Thoracic aorta (tissue), 2 donors: ENCODE data around the gene ORMDL2. TPM values are rescaled to one million over a fixed set of nuclear protein-coding genes. Genes with fewer than 3 reads are reported as not detected.
A peak's percentile ranks its signal among the peaks of the same experiment; 100 is the strongest.

ENCODE experiments used
- ATAC-seq: fragments of 150-250 bp; one replicate; pipeline ENCODE4 v1.8.0; 2017; ENCODE audit warnings: low read depth; ENCODE audit not compliant: insufficient number of reproducible peaks, low FRiP score
- DNase-seq: peaks from one replicate; pipeline ENCODE4 v3.0.0-alpha.2; 2020; ENCODE audit warnings: low spot score
- H3K27ac ChIP-seq, 2 donors: fragments of 200-600 bp; sonication (generic); 1 replicate in 1 of 2; 2 replicates in 1 of 2; pipeline ENCODE4 v1.5.1; 2016; ENCODE audit warnings: mild to moderate bottlenecking in 2 of 2, moderate library complexity in 2 of 2
- H3K27me3 ChIP-seq: fragments of 200-600 bp; sonication (generic); replicated peaks from 2 replicates; pipeline ENCODE4 v1.6.0; 2016; ENCODE audit warnings: mild to moderate bottlenecking; ENCODE audit not compliant: insufficient read depth
- H3K36me3 ChIP-seq: fragments of 200-600 bp; sonication (generic); one replicate; pipeline ENCODE4 v1.5.1; 2016
- H3K4me1 ChIP-seq, 2 donors: fragments of 200-600 bp; sonication (generic); 1 replicate in 1 of 2; 2 replicates in 1 of 2; pipeline versions ENCODE4 v1.5.1 to v1.6.0; 2016; ENCODE audit warnings: low read depth in 2 of 2, mild to moderate bottlenecking in 1 of 2; ENCODE audit not compliant: control insufficient read depth in 1 of 2
- H3K4me3 ChIP-seq: fragments of 200-600 bp; sonication (generic); 2 replicates; pipeline ENCODE4 v1.5.1; 2016; ENCODE audit warnings: mild to moderate bottlenecking
- H3K9me3 ChIP-seq: fragments of 200-600 bp; sonication (generic); 2 replicates; pipeline ENCODE4 v1.5.1; 2016
- CTCF ChIP-seq: fragments of 200-600 bp; sonication (generic); IDR thresholded peaks from one replicate; pipeline ENCODE4 v1.5.1; 2019; ENCODE audit warnings: antibody characterized with exemption
- total RNA-seq, 2 donors: library from RNA; depleted of rRNA; stranded (reverse); fragments of >200 nt; gene quantifications; one replicate each; pipeline versions ENCODE4 v1.1.0 to v1.2.3, GENCODE V29; 2016

ORMDL2 gene
- total RNA-seq, 2 donors from 2014 or later, result 13.8 to 16.2 TPM

GRCh38 chr12:55823419-55823818 is 5.6 kb downstream of the ORMDL2 start:
- Histone ChIP-seq H3K27ac (no peak overlapping the region), H3K27me3 (no peaks in the 10 kb centered on the region), H3K9me3 (no peaks in the 10 kb centered on the region), H3K4me3 (no peak overlapping the region), H3K36me3 (peaks cover 22% of the 10 kb centered on the region), H3K4me1 (peaks cover 17 to 44% of the 10 kb centered on the region in 2 donors)
- TF ChIP-seq CTCF, result no peak
- DNase-seq (no peak), ATAC-seq (no peak)

- no peaks in the 10 kb centered on the region for H3K9me3 ChIP-seq
- peaks cover 19% of the 10 kb centered on the region for H3K36me3 ChIP-seq
- ATAC-seq (no peak), DNase-seq (no peak)
- TF ChIP-seq CTCF, result no peak
- no peaks in the 10 kb centered on the region for H3K27me3 ChIP-seq
- H3K4me1 ChIP-seq, result peaks cover 15 to 42% of the 10 kb centered on the region in 2 donors
- no peak overlapping the region for H3K27ac ChIP-seq
- H3K4me3 ChIP-seq, result no peak overlapping the region
Observed at GRCh38 chr12:55824726-55825125, 6.9 kb downstream of the ORMDL2 start.

- Histone ChIP-seq H3K27me3 (no peaks in the 10 kb centered on the region), H3K27ac (no peak overlapping the region), H3K4me1 (peaks cover 25 to 66% of the 10 kb centered on the region in 2 donors), H3K9me3 (no peaks in the 10 kb centered on the region), H3K36me3 (peaks cover 3% of the 10 kb centered on the region), H3K4me3 (no peak overlapping the region)
- no peak for ATAC-seq
- no peak for DNase-seq
- no peak for TF ChIP-seq CTCF
Observed at GRCh38 chr12:55827806-55828205, 10.0 kb downstream of the ORMDL2 start.

- no peaks in the 10 kb centered on the region for H3K9me3 ChIP-seq
- H3K27ac ChIP-seq, result peak overlapping the region; percentile 89 to 91
- H3K4me1 ChIP-seq, result peaks cover 25 to 66% of the 10 kb centered on the region in 2 donors
- TF ChIP-seq CTCF, result no peak
- no peaks in the 10 kb centered on the region for H3K36me3 ChIP-seq
- no peaks in the 10 kb centered on the region for H3K27me3 ChIP-seq
- H3K4me3 ChIP-seq, result peak overlapping the region; percentile 79
- ATAC-seq, result no peak
- no peak for DNase-seq
Observed at GRCh38 chr12:55828357-55828756, 10.5 kb downstream of the ORMDL2 start.

- Histone ChIP-seq H3K4me1 (peaks cover 25 to 60% of the 10 kb centered on the region in 2 donors), H3K9me3 (no peaks in the 10 kb centered on the region), H3K36me3 (no peaks in the 10 kb centered on the region), H3K27me3 (no peaks in the 10 kb centered on the region), H3K27ac (peak overlapping the region; percentile 89 to 96), H3K4me3 (peak overlapping the region; percentile 79)
- no peak for TF ChIP-seq CTCF
- ATAC-seq, result peak; percentile 3
- DNase-seq, result no peak
Observed at GRCh38 chr12:55829967-55830600, 12.2 kb downstream of the ORMDL2 start.
